WTC11 (cell line): Measurements from ENCODE around the gene PLCD1. TPM values are rescaled to one million over a fixed set of nuclear protein-coding genes. Genes with fewer than 3 reads are reported as not detected.

Source experiments
- ATAC-seq: fragments of 200-7000 bp; cut with Tn5 transposase; 2 replicates; pipeline ENCODE4 v1.10.0; 2021; ENCODE audit warnings: mild to moderate bottlenecking, moderate library complexity
- CTCF ChIA-PET: fragments of 300-600 bp; sonication (Branson Sonifier 250); formaldehyde crosslinking; loops from one replicate; lab custom pipeline; 2021; ENCODE audit warnings: antibody characterized with exemption; lab: Charles Lee
- POLR2A ChIA-PET: fragments of 350-600 bp; sonication (Branson Sonifier 250); formaldehyde crosslinking; loops from one replicate; lab custom pipeline; 2021; ENCODE audit warnings: antibody characterized with exemption; lab: Charles Lee
- DNase-seq: peaks from one replicate; pipeline ENCODE4 v3.0.0; 2021; ENCODE audit warnings: low spot score
- H3K27ac Mint-ChIP-seq: 2 replicates; pipeline ENCODE4 v1.8.0; 2021; ENCODE audit warnings: mixed read lengths
- H3K27me3 Mint-ChIP-seq: 2 replicates; pipeline ENCODE4 v1.8.0; 2021; ENCODE audit warnings: low read depth, mild to moderate bottlenecking, moderate library complexity, mixed read lengths
- H3K36me3 Mint-ChIP-seq: 2 replicates; pipeline ENCODE4 v1.8.0; 2021; ENCODE audit warnings: mixed read lengths
- H3K4me1 Mint-ChIP-seq: 2 replicates; pipeline ENCODE4 v1.8.0; 2022; ENCODE audit warnings: mixed read lengths
- H3K4me3 Mint-ChIP-seq: 2 replicates; pipeline ENCODE4 v1.8.0; 2021; ENCODE audit warnings: mild to moderate bottlenecking, moderate library complexity, mixed read lengths
- H3K9me3 Mint-ChIP-seq: 2 replicates; pipeline ENCODE4 v1.8.0; 2021; ENCODE audit warnings: mixed read lengths
- CBFB ChIP-seq: sonication (generic); formaldehyde crosslinking; IDR thresholded peaks from 2 replicates; pipeline ENCODE4 v1.8.1; 2022; ENCODE audit warnings: mild to moderate bottlenecking, low read depth, missing genetic modification reagents
- ESRRA ChIP-seq: sonication (generic); formaldehyde crosslinking; IDR thresholded peaks from 2 replicates; pipeline ENCODE4 v1.8.1; 2022; ENCODE audit warnings: mild to moderate bottlenecking, missing genetic modification reagents, borderline replicate concordance
- ETV6 ChIP-seq: sonication (generic); formaldehyde crosslinking; IDR thresholded peaks from 2 replicates; pipeline ENCODE4 v1.8.1; 2022; ENCODE audit warnings: mild to moderate bottlenecking, missing genetic modification reagents
- FOXP1 ChIP-seq: sonication (generic); formaldehyde crosslinking; IDR thresholded peaks from 2 replicates; pipeline ENCODE4 v1.8.0; 2022; ENCODE audit warnings: missing genetic modification reagents, mild to moderate bottlenecking, moderate library complexity, borderline replicate concordance
- IRF2 ChIP-seq: sonication (generic); formaldehyde crosslinking; IDR thresholded peaks from 2 replicates; pipeline ENCODE4 v1.8.0; 2022; ENCODE audit warnings: low read depth, missing genetic modification reagents, borderline replicate concordance
- JAZF1 ChIP-seq: fragments of 250-450 bp; sonication (Bioruptor Pico); IDR thresholded peaks from 2 replicates; pipeline ENCODE4 v1.9.0; 2021; ENCODE audit warnings: moderate library complexity, mild to moderate bottlenecking, inconsistent platforms
- OVOL2 ChIP-seq: fragments of 250-450 bp; sonication (Bioruptor Pico); IDR thresholded peaks from 2 replicates; pipeline ENCODE4 v1.9.0; 2021; ENCODE audit warnings: mild to moderate bottlenecking, borderline replicate concordance
- PRRX2 ChIP-seq: fragments of 250-450 bp; sonication (Bioruptor Pico); IDR thresholded peaks from 2 replicates; pipeline ENCODE4 v1.8.0; 2021; ENCODE audit warnings: mild to moderate bottlenecking
- SOX15 ChIP-seq: fragments of 250-450 bp; sonication (Bioruptor Pico); IDR thresholded peaks from 2 replicates; pipeline ENCODE4 v1.9.0; 2021; ENCODE audit warnings: mild to moderate bottlenecking
- SP1 ChIP-seq: sonication (generic); formaldehyde crosslinking; conservative IDR thresholded peaks from 2 replicates; pipeline ENCODE4 v1.8.1; 2022; ENCODE audit warnings: missing genetic modification reagents
- TCF7 ChIP-seq: sonication (generic); formaldehyde crosslinking; IDR thresholded peaks from 2 replicates; pipeline ENCODE4 v1.8.0; 2022; ENCODE audit warnings: mild to moderate bottlenecking, low read depth, missing genetic modification reagents, moderate library complexity
- TEAD1 ChIP-seq: sonication (generic); formaldehyde crosslinking; IDR thresholded peaks from 2 replicates; pipeline ENCODE4 v1.8.0; 2022; ENCODE audit warnings: mild to moderate bottlenecking, missing genetic modification reagents
- ZNF396 ChIP-seq: fragments of 250-450 bp; sonication (Bioruptor Pico); IDR thresholded peaks from 2 replicates; pipeline ENCODE4 v1.8.0; 2021; ENCODE audit warnings: mild to moderate bottlenecking, moderate library complexity, borderline replicate concordance
- total RNA-seq: library from RNA; stranded (reverse); gene quantifications from 3 replicates; pipeline ENCODE4 v1.2.3, GENCODE V29; 2021
- TF ChIP-seq, protein P1 (sequence below): sonication (generic); formaldehyde crosslinking; conservative IDR thresholded peaks from 2 replicates; pipeline ENCODE4 v1.8.1; 2023; ENCODE audit warnings: mild to moderate bottlenecking, low read depth, missing genetic modification reagents, moderate library complexity
- TF ChIP-seq, protein P2 (sequence below): sonication (generic); formaldehyde crosslinking; IDR thresholded peaks from 2 replicates; pipeline ENCODE4 v1.8.0; 2022; ENCODE audit warnings: mild to moderate bottlenecking, missing genetic modification reagents
- TF ChIP-seq, protein P3 (sequence below): sonication (generic); formaldehyde crosslinking; IDR thresholded peaks from 2 replicates; pipeline ENCODE4 v1.8.1; 2023; ENCODE audit warnings: mild to moderate bottlenecking, missing genetic modification reagents
- TF ChIP-seq, protein P4 (sequence below): fragments of 250-450 bp; sonication (Bioruptor Pico); IDR thresholded peaks from 2 replicates; pipeline ENCODE4 v1.9.0; 2021; ENCODE audit warnings: moderate library complexity, mild to moderate bottlenecking, inconsistent platforms, borderline replicate concordance
- TF ChIP-seq, protein P5 (sequence below): sonication (generic); formaldehyde crosslinking; IDR thresholded peaks from 2 replicates; pipeline ENCODE4 v1.8.1; 2023; ENCODE audit warnings: mild to moderate bottlenecking, missing genetic modification reagents, borderline replicate concordance
- TF ChIP-seq, protein P6 (sequence below): fragments of 250-450 bp; sonication (Bioruptor Pico); IDR thresholded peaks from 2 replicates; pipeline ENCODE4 v2.1.2; 2022; ENCODE audit warnings: mild to moderate bottlenecking, moderate library complexity

The PLCD1 gene
- total RNA-seq, 1 experiment from 2014 or later: 29.9 TPM

DNA sequence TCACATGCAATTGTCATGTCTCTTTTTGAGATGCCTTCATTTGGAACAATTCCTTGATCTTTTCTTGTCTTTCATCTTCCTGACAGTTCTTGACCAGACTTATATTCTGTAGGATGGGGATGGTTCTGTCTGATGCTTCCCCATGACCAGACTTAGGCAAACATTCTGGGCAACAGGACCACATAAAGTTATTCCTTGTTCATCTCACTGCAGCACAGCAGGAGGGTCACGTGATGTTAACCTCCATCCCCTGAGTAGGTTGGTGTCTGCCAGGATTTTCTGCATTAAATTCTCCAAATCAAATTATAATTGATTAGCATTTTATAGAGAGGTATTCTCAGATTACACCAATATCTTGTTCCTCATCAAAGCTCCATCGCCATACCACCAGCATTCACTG lies 17.4 kb upstream of the PLCD1 start:
- ChIA-PET POLR2A (no interaction called here), CTCF (no interaction called here)
- peaks cover 12% of the 10 kb centered on the region for H3K9me3 Mint-ChIP-seq
- ATAC-seq: no peak
- peaks cover 29% of the 10 kb centered on the region for H3K27me3 Mint-ChIP-seq
- DNase-seq: no peak
- TF ChIP-seq, protein P1, sequence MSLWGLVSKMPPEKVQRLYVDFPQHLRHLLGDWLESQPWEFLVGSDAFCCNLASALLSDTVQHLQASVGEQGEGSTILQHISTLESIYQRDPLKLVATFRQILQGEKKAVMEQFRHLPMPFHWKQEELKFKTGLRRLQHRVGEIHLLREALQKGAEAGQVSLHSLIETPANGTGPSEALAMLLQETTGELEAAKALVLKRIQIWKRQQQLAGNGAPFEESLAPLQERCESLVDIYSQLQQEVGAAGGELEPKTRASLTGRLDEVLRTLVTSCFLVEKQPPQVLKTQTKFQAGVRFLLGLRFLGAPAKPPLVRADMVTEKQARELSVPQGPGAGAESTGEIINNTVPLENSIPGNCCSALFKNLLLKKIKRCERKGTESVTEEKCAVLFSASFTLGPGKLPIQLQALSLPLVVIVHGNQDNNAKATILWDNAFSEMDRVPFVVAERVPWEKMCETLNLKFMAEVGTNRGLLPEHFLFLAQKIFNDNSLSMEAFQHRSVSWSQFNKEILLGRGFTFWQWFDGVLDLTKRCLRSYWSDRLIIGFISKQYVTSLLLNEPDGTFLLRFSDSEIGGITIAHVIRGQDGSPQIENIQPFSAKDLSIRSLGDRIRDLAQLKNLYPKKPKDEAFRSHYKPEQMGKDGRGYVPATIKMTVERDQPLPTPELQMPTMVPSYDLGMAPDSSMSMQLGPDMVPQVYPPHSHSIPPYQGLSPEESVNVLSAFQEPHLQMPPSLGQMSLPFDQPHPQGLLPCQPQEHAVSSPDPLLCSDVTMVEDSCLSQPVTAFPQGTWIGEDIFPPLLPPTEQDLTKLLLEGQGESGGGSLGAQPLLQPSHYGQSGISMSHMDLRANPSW (CRISPR knock-in tag): no peak
- TF ChIP-seq, protein P2, sequence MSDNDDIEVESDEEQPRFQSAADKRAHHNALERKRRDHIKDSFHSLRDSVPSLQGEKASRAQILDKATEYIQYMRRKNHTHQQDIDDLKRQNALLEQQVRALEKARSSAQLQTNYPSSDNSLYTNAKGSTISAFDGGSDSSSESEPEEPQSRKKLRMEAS (CRISPR knock-in tag): no peak
- H3K4me1 Mint-ChIP-seq: no peaks in the 10 kb centered on the region
- H3K36me3 Mint-ChIP-seq: peaks cover 6% of the 10 kb centered on the region
- H3K27ac Mint-ChIP-seq: no peak overlapping the region
- no peak overlapping the region for H3K4me3 Mint-ChIP-seq

DNA sequence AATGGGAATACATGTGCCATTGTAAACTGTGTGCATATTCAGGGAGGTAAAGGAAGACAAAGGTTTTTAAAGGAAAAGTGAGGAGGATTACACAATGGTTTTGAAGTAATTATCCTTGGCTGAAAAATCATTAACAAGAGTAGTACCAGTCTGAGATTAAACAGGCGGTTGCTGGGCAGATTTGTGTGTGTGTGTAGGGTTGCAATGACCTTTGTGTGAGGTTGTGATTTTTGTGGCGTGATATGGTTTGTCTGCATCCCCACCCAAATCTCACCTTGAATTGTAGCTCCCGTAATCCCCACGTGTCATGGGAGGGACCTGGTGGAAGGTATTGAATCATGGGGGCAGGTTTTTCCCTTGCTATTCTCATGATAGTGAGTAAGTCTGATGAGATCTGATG lies 16.6 kb upstream of the PLCD1 start:
- no peak overlapping the region for H3K4me3 Mint-ChIP-seq
- TF ChIP-seq PRRX2 (CRISPR knock-in tag) (no peak), FOXP1 (CRISPR knock-in tag) (no peak), TEAD1 (CRISPR knock-in tag) (no peak), CBFB (no peak), JAZF1 (CRISPR knock-in tag) (no peak), TCF7 (CRISPR knock-in tag) (no peak), ESRRA (CRISPR knock-in tag) (no peak), OVOL2 (CRISPR knock-in tag) (no peak), ZNF396 (no peak), SP1 (no peak), IRF2 (CRISPR knock-in tag) (no peak), ETV6 (no peak), SOX15 (CRISPR knock-in tag) (no peak)
- TF ChIP-seq, protein P3, sequence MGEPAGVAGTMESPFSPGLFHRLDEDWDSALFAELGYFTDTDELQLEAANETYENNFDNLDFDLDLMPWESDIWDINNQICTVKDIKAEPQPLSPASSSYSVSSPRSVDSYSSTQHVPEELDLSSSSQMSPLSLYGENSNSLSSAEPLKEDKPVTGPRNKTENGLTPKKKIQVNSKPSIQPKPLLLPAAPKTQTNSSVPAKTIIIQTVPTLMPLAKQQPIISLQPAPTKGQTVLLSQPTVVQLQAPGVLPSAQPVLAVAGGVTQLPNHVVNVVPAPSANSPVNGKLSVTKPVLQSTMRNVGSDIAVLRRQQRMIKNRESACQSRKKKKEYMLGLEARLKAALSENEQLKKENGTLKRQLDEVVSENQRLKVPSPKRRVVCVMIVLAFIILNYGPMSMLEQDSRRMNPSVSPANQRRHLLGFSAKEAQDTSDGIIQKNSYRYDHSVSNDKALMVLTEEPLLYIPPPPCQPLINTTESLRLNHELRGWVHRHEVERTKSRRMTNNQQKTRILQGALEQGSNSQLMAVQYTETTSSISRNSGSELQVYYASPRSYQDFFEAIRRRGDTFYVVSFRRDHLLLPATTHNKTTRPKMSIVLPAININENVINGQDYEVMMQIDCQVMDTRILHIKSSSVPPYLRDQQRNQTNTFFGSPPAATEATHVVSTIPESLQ (CRISPR knock-in tag): no peak
- TF ChIP-seq, protein P4, sequence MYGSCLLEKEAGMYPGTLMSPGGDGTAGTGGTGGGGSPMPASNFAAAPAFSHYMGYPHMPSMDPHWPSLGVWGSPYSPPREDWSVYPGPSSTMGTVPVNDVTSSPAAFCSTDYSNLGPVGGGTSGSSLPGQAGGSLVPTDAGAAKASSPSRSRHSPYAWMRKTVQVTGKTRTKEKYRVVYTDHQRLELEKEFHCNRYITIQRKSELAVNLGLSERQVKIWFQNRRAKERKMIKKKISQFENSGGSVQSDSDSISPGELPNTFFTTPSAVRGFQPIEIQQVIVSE: no peak
- TF ChIP-seq, protein P5, sequence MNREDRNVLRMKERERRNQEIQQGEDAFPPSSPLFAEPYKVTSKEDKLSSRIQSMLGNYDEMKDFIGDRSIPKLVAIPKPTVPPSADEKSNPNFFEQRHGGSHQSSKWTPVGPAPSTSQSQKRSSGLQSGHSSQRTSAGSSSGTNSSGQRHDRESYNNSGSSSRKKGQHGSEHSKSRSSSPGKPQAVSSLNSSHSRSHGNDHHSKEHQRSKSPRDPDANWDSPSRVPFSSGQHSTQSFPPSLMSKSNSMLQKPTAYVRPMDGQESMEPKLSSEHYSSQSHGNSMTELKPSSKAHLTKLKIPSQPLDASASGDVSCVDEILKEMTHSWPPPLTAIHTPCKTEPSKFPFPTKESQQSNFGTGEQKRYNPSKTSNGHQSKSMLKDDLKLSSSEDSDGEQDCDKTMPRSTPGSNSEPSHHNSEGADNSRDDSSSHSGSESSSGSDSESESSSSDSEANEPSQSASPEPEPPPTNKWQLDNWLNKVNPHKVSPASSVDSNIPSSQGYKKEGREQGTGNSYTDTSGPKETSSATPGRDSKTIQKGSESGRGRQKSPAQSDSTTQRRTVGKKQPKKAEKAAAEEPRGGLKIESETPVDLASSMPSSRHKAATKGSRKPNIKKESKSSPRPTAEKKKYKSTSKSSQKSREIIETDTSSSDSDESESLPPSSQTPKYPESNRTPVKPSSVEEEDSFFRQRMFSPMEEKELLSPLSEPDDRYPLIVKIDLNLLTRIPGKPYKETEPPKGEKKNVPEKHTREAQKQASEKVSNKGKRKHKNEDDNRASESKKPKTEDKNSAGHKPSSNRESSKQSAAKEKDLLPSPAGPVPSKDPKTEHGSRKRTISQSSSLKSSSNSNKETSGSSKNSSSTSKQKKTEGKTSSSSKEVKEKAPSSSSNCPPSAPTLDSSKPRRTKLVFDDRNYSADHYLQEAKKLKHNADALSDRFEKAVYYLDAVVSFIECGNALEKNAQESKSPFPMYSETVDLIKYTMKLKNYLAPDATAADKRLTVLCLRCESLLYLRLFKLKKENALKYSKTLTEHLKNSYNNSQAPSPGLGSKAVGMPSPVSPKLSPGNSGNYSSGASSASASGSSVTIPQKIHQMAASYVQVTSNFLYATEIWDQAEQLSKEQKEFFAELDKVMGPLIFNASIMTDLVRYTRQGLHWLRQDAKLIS (CRISPR knock-in tag): no peak
- TF ChIP-seq, protein P6, sequence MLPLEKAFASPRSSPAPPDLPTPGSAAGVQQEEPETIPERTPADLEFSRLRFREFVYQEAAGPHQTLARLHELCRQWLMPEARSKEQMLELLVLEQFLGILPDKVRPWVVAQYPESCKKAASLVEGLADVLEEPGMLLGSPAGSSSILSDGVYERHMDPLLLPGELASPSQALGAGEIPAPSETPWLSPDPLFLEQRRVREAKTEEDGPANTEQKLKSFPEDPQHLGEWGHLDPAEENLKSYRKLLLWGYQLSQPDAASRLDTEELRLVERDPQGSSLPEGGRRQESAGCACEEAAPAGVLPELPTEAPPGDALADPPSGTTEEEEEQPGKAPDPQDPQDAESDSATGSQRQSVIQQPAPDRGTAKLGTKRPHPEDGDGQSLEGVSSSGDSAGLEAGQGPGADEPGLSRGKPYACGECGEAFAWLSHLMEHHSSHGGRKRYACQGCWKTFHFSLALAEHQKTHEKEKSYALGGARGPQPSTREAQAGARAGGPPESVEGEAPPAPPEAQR (CRISPR knock-in tag): no peak
- TF ChIP-seq, all 79 proteins: peak for 0
- DNase-seq (no peak), ATAC-seq (no peak)
- Mint-ChIP-seq H3K4me1 (no peaks in the 10 kb centered on the region), H3K27me3 (peaks cover 32% of the 10 kb centered on the region), H3K9me3 (peaks cover 4% of the 10 kb centered on the region; the same call in 1 of the 2 replicates), H3K27ac (no peak overlapping the region), H3K36me3 (no peaks in the 10 kb centered on the region)
- POLR2A ChIA-PET: no interaction called here
- CTCF ChIA-PET: no interaction called here
